Gastroesophageal sphincter (tissue), 4 donors: ENCODE measurements around the gene RPS27L. TPM values are rescaled to one million over a fixed set of nuclear protein-coding genes. Genes with fewer than 3 reads are reported as not detected.
A peak's percentile ranks its signal among the peaks of the same experiment; 100 is the strongest.
"Not testable (repeated sequence)": the region's sequence is repeated elsewhere in the genome, so short reads cannot be mapped to it uniquely, and the experiment has no call there.

Source experiments
- ATAC-seq: fragments of 150-250 bp; one replicate; pipeline ENCODE4 v1.9.1; 2016; ENCODE audit warnings: mild to moderate bottlenecking, moderate library complexity
- H3K27ac ChIP-seq, 4 donors: fragments of 200-600 bp; sonication (generic) in 3 of 4; 1 replicate in 3 of 4; 2 replicates in 1 of 4; pipeline ENCODE4 v1.5.1; 2016 to 2019
- H3K27me3 ChIP-seq: fragments of 200-600 bp; sonication (generic); one replicate; pipeline ENCODE4 v1.5.1; 2019
- H3K36me3 ChIP-seq, 2 donors: fragments of 200-600 bp; sonication (generic); one replicate each; pipeline ENCODE4 v1.5.1; 2019; ENCODE audit warnings: control low read depth in 1 of 2
- H3K4me1 ChIP-seq, 3 donors: fragments of 200-600 bp; sonication (generic); 1 replicate in 2 of 3; 2 replicates in 1 of 3; pipeline ENCODE4 v1.5.1; 2016 to 2019; ENCODE audit warnings: control low read depth in 2 of 3
- H3K4me3 ChIP-seq, 2 donors: fragments of 200-600 bp; sonication (generic); one replicate each; pipeline ENCODE4 v1.5.1; 2019; ENCODE audit warnings: mild to moderate bottlenecking in 1 of 2, moderate library complexity in 1 of 2
- H3K9me3 ChIP-seq, 3 donors: fragments of 200-600 bp; sonication (generic); one replicate each; pipeline ENCODE4 v1.5.1; 2017 to 2019; ENCODE audit warnings: control low read depth in 2 of 3
- EP300 ChIP-seq: sonication (generic); formaldehyde crosslinking; IDR thresholded peaks from one replicate; pipeline ENCODE4 v1.6.1; 2017; ENCODE audit warnings: antibody characterized with exemption, mild to moderate bottlenecking
- POLR2A ChIP-seq, 2 donors: fragments of 450-650 bp; IDR thresholded peaks; one replicate each; pipeline ENCODE4 v1.6.1; 2017; ENCODE audit warnings: antibody characterized with exemption in 2 of 2, mild to moderate bottlenecking in 2 of 2, moderate library complexity in 1 of 2
- POLR2AphosphoS5 ChIP-seq: sonication (generic); formaldehyde crosslinking; IDR thresholded peaks from one replicate; pipeline ENCODE4 v1.6.1; 2017; ENCODE audit warnings: antibody characterized with exemption
- WGBS, 2 donors: methylation state at CpG; one replicate each; pipeline ENCODE4 v1.1.5; 2018; ENCODE audit warnings: low coverage in 1 of 2; 5-methylcytosine and 5-hydroxymethylcytosine counted together
- total RNA-seq, 4 donors: library from RNA; depleted of rRNA; stranded (reverse); fragments of >200 nt; gene quantifications; one replicate each; pipeline ENCODE4 v1.1.0, GENCODE V29; 2016
- TF ChIP-seq, protein P1 (sequence below), 4 experiments: fragments of 200-600 bp in 2 of 4; fragments of 450-650 bp in 2 of 4; sonication (generic) in 1 of 4; IDR thresholded peaks; one replicate each; pipeline ENCODE4 v1.5.1; 2017 to 2019; ENCODE audit warnings: antibody characterized with exemption in 4 of 4, mild to moderate bottlenecking in 2 of 4, moderate library complexity in 2 of 4

The RPS27L gene
- total RNA-seq, 4 donors from 2014 or later: 85.1 to 118 (median 106) TPM

DNA sequence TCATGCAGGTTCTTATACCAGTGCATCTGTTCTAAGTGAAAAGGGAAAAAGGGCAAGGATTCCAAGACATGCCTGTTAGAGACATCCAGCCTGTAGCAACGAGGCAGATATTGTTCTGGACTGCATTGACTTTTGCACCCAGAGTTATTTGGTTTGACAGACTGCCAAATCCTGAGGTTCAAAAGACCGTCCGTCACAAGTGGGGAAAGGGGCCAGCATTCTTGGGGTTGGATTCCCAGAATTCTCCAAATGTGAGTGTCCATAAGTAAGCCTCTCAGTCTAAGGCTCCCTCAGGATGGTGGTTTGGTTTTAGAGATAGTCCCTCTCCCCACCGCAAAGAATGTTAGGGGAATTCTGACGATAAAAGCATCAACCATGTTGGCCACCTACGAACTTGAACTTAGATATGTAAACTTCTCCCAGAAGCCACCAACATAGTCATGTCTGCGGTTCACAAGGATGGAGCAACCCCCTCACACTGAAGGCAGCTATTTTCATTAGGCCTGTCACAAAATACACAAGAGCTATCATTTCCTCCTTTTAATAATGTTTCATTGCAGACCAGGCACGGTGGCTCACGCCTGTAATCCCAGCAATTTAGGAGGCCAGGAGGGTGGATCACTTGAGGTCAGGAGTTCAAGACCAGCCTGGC lies 49.3 kb downstream of the RPS27L start:
- TF ChIP-seq EP300 (no peak), POLR2AphosphoS5 (peak; percentile 27)
- peak; percentile 76 for ATAC-seq
- Histone ChIP-seq H3K9me3 (no peaks in the 10 kb centered on the region), H3K27me3 (no peaks in the 10 kb centered on the region), H3K36me3 (no peaks in the 10 kb centered on the region), H3K4me1 (peaks cover 0 to 18% (median 0%) of the 10 kb centered on the region in 3 donors), H3K27ac (peak overlapping the region; percentile 6 to 73 (median 58)), H3K4me3 (no peak overlapping the region)
- 29 to 47% methylated on average over 8 to 9 of the region's 9 CpGs for WGBS, 2 donors

DNA sequence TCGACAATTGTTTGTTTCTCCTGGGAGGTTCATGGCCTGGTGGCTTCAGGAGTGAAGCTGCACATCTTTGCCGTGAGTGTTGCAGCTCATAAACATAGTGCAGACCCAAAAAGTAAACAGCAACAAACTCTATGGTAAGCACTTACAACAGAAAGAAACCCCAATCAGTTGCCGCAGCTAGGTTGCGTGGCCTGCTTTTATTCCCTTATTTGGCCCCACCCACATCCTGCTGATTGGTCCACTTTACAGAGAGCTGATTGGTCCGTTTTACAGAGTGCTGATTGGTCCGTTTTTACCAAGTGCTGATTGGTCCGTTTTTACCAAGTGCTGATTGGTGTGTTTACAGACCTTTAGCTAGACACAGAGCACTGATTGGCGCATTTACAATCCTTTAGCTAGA lies 51.9 kb downstream of the RPS27L start:
- H3K27me3 ChIP-seq, H3K9me3 ChIP-seq, H3K36me3 ChIP-seq, H3K27ac ChIP-seq, ATAC-seq, H3K4me3 ChIP-seq: not testable (repeated sequence)
- H3K4me1 ChIP-seq: peaks cover 0 to 18% (median 0%) of the 10 kb centered on the region in 3 donors
- 65 to 88% methylated on average over 6 to 7 of the region's 8 CpGs for WGBS, 2 donors

DNA sequence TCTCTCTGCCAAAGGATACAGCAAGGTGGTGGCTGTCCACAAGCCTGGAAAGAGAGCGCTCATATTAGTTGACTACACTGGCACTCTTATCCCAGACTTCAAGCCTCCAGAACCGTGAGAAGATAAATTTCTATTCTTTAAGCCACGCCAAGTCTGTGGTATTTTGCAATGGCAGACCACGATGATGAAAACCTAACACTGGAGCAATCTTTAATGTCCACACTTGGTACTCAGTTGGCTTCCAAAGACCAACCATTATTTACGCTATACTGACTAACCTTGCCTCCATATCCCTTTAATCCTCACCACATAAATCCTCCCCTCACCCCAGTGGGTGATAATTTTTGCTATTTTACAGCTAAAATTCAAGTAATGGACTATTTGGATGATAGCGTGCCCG lies 52.5 kb downstream of the RPS27L start:
- TF ChIP-seq POLR2A (IDR thresholded peaks at IDR 0.05) (no peak), POLR2AphosphoS5 (no peak), EP300 (no peak)
- TF ChIP-seq, protein P1, sequence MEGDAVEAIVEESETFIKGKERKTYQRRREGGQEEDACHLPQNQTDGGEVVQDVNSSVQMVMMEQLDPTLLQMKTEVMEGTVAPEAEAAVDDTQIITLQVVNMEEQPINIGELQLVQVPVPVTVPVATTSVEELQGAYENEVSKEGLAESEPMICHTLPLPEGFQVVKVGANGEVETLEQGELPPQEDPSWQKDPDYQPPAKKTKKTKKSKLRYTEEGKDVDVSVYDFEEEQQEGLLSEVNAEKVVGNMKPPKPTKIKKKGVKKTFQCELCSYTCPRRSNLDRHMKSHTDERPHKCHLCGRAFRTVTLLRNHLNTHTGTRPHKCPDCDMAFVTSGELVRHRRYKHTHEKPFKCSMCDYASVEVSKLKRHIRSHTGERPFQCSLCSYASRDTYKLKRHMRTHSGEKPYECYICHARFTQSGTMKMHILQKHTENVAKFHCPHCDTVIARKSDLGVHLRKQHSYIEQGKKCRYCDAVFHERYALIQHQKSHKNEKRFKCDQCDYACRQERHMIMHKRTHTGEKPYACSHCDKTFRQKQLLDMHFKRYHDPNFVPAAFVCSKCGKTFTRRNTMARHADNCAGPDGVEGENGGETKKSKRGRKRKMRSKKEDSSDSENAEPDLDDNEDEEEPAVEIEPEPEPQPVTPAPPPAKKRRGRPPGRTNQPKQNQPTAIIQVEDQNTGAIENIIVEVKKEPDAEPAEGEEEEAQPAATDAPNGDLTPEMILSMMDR (IDR thresholded peaks at IDR 0.05): no peak
- H3K4me1 ChIP-seq: peaks cover 0 to 18% (median 0%) of the 10 kb centered on the region in 3 donors
- H3K27ac ChIP-seq: no peak overlapping the region
- H3K27me3 ChIP-seq: no peaks in the 10 kb centered on the region
- H3K4me3 ChIP-seq: no peak overlapping the region
- WGBS, 2 donors: 64 to 97% methylated on average over 7 of the region's 7 CpGs
- H3K9me3 ChIP-seq: no peaks in the 10 kb centered on the region
- no peak for ATAC-seq
- H3K36me3 ChIP-seq: no peaks in the 10 kb centered on the region

DNA sequence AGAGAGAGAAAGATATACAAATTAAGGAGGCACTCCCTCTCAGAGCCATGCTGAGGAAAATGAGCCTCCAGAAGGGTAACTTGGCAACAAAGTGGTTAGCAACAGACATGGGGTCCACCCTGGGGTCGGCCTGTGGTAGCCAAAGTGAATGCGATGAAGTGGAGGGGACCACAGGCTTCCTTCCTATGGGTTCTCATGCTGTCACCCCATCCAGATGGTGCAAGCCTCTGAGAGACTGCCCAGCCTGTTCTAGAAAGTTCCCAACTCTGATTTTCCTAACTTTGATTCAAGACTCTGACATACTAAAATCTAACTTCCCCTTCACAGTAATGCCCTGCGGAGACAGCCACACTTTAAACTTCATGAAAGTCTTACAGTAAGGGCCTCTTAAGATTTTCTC lies 53.9 kb downstream of the RPS27L start:
- ATAC-seq: no peak
- no peak overlapping the region for H3K4me3 ChIP-seq
- WGBS, 2 donors: 76 to 88% methylated on average over 3 of the region's 3 CpGs
- H3K4me1 ChIP-seq: peaks cover 0 to 13% (median 0%) of the 10 kb centered on the region in 3 donors
- no peaks in the 10 kb centered on the region for H3K27me3 ChIP-seq
- no peaks in the 10 kb centered on the region for H3K9me3 ChIP-seq
- H3K27ac ChIP-seq: no peak overlapping the region
- no peaks in the 10 kb centered on the region for H3K36me3 ChIP-seq
- TF ChIP-seq, protein P1 (IDR thresholded peaks at IDR 0.05): no peak
- TF ChIP-seq POLR2A (IDR thresholded peaks at IDR 0.05) (no peak), POLR2AphosphoS5 (no peak), EP300 (no peak)

DNA sequence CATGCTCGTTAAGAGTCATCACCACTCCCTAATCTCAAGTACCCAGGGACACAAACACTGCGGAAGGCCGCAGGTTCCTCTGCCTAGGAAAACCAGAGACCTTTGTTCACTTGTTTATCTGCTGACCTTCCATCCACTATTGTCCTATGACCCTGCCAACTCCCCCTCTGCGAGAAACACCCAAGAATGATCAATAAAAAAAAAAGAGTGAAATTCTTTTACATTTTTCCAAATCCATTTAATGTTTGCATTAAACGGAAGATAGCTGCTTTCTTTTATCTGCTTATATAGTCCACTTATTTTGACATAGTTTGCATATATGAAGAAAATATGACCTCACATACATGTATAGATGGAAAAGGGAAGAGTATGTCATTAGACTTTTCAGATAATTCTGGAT lies 57.7 kb downstream of the RPS27L start:
- ATAC-seq, H3K9me3 ChIP-seq, H3K27ac ChIP-seq, H3K4me3 ChIP-seq, H3K36me3 ChIP-seq, H3K4me1 ChIP-seq, H3K27me3 ChIP-seq: not testable (repeated sequence)
- 96 to 98% methylated on average over 2 to 4 of the region's 5 CpGs for WGBS, 2 donors

DNA sequence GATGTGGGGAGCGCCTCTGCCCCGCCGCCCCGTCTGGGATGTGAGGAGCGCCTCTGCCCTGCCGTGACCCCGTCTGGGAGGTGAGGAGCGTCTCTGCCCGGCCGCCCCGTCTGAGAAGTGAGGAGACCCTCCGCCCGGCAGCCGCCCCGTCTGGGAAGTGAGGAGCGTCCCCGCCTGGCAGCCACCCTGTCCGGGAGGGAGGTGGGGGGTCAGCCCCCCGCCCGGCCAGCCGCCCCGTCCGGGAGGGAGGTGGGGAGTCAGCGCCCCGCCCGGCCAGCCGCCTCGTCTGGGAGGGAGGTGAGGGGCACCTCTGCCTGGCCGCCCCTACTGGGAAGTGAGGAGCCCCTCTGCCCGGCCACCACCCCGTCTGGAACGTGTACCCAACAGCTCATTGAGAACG lies 58.4 kb downstream of the RPS27L start:
- not testable (repeated sequence) for H3K9me3 ChIP-seq, H3K36me3 ChIP-seq, ATAC-seq, H3K27me3 ChIP-seq, H3K27ac ChIP-seq, H3K4me3 ChIP-seq
- H3K4me1 ChIP-seq: peaks cover 4 to 13% (median 7%) of the 10 kb centered on the region in 3 donors
- WGBS, 2 donors: no CpG with 5 or more reads among the region's 33 CpGs

Other genes starting within 250 kb of the RPS27L start
- 1,000 to 10,000 TPM; 3,599 to 7,152 (median 6,397) TPM for gene TPM1, start 114.7 kb downstream of the RPS27L start, total RNA-seq
- 10 to 100 TPM; 15.6 to 20.8 (median 17.3) TPM for gene LACTB, start 35.6 kb downstream of the RPS27L start, total RNA-seq
- 10 to 100 TPM; 26.1 to 48.1 (median 33.0) TPM for gene RAB8B, start 32.1 kb upstream of the RPS27L start, total RNA-seq
- gene APH1B, start 120.1 kb upstream of the RPS27L start, total RNA-seq: 10 to 100 TPM in 2 of 4 donors, 1 to 10 TPM in 2; 8.1 to 18.7 (median 11.5) TPM
- 10 to 100 TPM; 13.3 to 46.7 (median 17.5) TPM for gene CA12, start 224.4 kb upstream of the RPS27L start, total RNA-seq